GM19043 (cell line): ENCODE measurements around the gene DDX6.

Experiments used
- ATAC-seq: cut with Tn5 transposase; IDR thresholded peaks from one replicate; pipeline ENCODE4 v1.9.1; 2021; ENCODE audit warnings: low read depth; ENCODE audit not compliant: unreplicated experiment

The DDX6 gene

GRCh38 chr11:118708296-118708695 is 82.7 kb downstream of the DDX6 start:
- ATAC-seq, result no peak

- no peak for ATAC-seq
These were observed 84.5 kb downstream of the DDX6 start for GRCh38 chr11:118706546-118706825.

- ATAC-seq, result no peak
These were observed 85.0 kb downstream of the DDX6 start for GRCh38 chr11:118705791-118706545.

- ATAC-seq, result no peak
These were observed 85.7 kb downstream of the DDX6 start for GRCh38 chr11:118705111-118705741.

GRCh38 chr11:118703563-118704106 is 87.3 kb downstream of the DDX6 start:
- no peak for ATAC-seq

GRCh38 chr11:118699506-118700220 is 91.3 kb downstream of the DDX6 start:
- ATAC-seq, result no peak
